Fibroblast of gingiva (primary cell): Measurements from ENCODE around the gene YTHDF2.
A peak's percentile ranks its signal among the peaks of the same experiment; 100 is the strongest.
"Not testable (repeated sequence)": the region's sequence is repeated elsewhere in the genome, so short reads cannot be mapped to it uniquely, and the experiment has no call there.

Experiments
- DNase-seq: peaks from one replicate; pipeline ENCODE4 v3.0.0-alpha.2; 2011; ENCODE audit warnings: low read depth

YTHDF2 gene

GRCh38 chr1:28736450-28737306, at the start of gene YTHDF2:
Gene YTHDF2 (plus strand): TSS chr1:28736940. CDS start chr1:28737121, 181 bp downstream.
- peak; percentile 97 for DNase-seq

DNA sequence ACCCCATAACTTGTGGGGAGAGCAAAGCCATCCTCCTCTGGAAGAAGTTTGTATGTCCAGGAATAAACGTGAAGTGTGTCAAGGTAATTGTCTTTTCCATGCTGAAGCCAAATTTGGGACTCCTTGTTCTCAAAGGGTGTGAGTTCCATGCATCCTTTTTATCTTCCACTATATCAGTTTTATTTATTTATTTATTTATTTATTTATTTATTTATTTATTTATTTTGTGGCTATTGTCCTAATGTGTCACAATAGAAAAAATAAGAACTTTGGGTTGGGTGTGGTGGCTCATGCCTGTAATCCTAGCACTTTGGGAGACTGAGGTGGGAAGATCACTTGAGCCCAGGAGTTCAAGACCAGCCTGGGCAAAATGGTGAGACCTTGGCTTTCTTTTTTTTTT, 45.1 kb upstream of the YTHDF2 start:
- not testable (repeated sequence) for DNase-seq

- DNase-seq: no peak
Observed at GRCh38 chr1:28703629-28704028, 33.1 kb upstream of the YTHDF2 start.

GRCh38 chr1:28716336-28716735, 20.4 kb upstream of the YTHDF2 start:
- no peak for DNase-seq

GRCh38 chr1:28718166-28718565, 18.6 kb upstream of the YTHDF2 start:
- no peak for DNase-seq

GRCh38 chr1:28718586-28719331, 18.0 kb upstream of the YTHDF2 start:
- peak; percentile 65 for DNase-seq

DNA sequence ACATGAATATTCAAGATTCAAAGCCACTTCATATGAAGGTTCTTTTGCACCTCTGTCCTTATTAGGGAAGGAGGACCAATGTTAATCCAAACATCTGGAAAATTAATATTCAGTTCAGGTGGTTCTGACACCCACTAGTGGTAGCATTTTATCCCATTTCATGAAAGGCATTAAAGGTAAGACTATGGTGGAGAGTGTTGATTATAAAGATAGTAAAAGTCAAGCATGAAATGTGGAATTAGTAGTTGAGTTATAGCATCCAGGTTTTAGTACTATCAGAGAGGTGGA, 17.5 kb upstream of the YTHDF2 start:
- DNase-seq: no peak

DNA sequence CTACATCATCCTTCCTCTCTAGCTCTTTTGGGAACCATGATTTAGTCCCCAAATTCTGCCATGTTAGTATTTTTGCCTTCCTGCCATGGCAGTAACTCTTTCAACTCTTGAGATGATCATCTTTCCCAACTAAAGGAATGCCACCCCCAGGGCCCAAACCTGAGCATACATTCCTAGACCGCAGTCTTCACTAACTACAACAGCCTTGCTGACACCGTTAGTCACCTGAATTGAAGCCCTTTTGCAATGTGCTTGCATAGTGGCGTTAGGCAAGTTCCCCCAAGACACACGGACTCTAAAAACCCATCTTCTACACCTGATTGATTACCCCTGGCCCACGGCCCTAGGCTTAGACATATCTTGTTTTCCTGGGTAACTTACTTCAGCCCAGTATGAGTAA, 16.4 kb upstream of the YTHDF2 start:
- DNase-seq: no peak

DNA sequence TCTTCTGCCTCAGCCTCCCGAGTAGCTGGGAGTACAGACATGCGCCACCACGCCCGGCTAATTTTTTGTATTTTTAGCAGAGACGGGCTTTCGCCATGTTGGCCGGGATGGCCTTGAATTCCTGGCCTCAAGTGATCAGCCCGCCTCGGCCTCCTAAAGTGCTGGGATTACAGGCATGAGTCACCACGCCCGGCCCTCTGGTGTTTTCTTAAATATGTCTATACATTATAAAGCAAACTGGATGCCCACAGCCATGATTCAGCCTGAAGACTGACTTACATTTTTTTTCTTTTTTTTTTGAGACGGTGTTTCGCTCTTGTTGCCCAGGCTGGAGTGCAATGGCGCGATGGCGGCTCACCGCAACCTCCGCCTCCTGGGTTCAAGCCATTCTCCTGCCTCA, 14.8 kb upstream of the YTHDF2 start:
- DNase-seq: not testable (repeated sequence)

GRCh38 chr1:28725365-28725764, 11.4 kb upstream of the YTHDF2 start:
- DNase-seq: not testable (repeated sequence)

DNA sequence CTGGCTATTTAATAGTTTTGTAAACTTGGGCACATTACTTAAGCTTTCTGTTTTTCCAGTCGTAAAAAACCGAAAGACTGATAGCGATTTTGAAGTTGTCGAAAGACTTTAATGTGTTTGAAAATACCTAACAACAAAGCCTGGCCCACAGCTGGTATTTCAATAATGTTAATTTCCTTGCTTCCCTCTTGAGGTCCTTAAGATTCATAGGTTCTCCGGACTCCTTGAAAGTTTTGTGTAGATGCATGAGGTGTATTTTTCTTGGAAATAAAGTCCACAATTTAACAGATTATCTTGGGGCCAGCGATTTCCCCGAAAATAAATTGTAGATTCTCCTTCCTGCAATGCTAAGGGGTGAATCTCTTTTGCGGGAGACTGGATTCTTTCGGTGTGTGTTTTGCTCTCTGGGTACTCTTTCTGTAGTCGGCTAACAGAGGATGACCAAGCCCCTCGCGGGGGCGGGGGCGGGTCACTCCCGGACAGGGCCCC, 735 bp upstream of the YTHDF2 start:
- DNase-seq: no peak

DNA sequence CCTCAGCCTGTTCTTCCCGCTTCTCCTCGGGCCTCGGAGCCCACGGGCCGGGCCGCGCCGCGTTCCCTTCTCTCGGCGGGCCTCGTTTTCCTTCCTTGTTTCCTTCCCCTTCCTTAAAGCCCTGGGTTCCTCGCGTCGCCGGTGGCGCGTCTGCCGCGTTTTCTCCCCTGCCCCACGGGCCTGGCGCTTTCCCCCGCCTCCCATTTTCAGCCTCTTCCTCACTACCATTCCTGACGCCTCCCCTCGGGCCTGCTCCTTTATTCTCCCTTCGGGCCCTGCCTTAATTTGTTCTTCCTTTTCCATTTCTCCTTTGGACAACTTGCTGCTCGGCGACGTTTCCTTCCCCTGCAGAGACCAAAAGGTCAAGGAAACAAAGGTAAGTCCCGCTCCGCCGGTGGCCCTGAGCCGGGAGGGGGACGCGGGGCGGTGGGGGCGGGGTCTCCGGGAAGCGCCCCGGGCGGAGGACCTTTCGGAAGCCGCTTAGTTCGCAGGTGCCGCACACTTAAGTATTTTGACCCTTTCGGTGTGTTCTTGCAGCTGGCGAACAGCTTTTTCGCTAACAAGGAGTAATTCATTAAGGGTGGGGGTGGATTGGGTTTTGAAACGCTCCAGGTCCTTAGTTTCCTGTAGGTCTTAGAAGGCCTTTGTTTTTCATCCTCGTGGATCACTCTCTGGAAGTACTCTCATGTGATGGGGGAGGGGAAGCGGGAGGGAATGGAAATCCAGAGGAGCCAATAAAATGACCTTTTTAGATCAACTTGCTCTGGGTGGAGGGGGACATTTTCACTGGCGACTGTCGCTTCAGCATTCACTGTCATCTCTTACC, 780 bp downstream of the YTHDF2 start:
- peak; percentile 24 for DNase-seq

- no peak for DNase-seq
Observed at GRCh38 chr1:28740118-28740517, 3.4 kb downstream of the YTHDF2 start.

GRCh38 chr1:28744184-28744583, 7.4 kb downstream of the YTHDF2 start:
- DNase-seq: no peak

DNA sequence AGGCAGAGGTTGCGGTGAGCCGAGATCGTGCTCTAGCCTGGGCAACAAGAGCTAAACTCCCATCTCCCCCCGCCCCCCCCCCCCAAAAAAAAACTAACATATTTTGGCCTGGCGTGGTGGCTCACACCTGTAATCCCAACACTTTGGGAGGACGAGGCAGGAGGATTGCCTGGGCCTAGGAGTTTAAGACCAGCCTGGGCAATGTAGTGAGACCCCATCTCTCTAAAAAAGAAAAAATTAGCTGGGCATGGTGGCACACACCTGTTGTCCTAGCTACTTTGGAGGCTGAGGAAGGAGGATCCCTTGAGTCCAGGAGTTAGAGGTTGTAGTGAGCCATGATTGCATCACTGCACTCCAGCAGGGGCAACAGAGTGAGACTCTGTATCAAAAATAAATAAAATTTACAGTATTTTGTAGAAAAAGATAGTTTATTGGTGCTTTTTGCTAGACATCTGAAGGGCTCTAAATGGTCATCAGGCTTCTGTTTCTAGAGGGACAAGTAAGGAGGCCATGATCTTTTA, 9.0 kb downstream of the YTHDF2 start:
- DNase-seq: no peak

DNA sequence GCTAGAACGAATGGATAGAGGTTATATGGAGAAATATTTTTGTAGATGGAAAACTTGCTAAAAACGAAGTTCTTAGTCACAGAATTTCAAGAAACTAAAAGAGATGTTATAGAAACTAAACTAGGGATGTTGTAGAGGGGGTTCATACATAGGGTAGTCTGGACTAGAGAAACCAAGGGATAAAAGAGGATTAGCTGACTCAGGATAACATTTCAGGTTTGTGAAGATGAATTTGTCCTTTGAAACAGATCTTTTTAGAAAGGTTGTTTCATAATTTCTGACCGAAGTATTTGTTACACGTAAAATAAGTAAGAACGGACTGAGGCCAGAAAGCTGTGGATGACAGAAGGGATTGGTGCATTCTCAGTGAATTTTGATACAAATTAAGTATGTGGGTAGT, 13.6 kb downstream of the YTHDF2 start:
- no peak for DNase-seq

GRCh38 chr1:28750771-28751294, 14.1 kb downstream of the YTHDF2 start:
- not testable (repeated sequence) for DNase-seq

DNA sequence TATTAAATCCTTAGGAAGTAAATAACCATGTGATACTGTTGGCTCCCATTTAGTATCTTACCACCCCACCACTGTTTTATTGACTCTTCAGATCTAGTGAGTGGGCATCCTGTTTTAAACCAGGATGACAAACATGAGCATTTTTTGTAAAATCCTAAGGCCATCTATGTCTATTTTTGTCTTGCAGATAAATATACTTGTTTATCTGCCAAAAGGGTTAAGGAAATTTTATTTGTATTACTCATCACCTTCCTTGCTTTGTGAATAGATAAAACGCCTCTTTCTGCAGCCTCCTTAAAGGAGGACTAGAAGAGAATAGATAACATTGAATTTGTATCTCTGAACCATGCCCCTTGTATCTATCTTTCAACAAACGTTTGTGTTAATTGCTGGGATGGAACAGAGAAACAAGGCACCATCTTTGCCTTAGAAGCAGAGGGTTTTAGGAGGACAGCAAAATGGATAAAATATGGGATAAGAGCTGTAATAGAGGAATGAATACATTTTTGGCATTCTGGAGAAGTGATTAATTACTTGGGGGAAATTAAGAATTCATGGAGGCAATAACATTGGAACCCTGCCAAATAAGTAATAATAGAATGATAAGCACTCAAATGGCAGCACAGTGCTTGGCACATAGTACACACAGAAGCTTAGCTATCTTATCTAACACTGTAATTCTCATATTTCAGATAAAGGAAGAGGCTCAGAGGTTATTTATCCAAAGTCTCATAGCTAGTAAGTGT, 14.7 kb downstream of the YTHDF2 start:
- DNase-seq: peak; percentile 24

DNA sequence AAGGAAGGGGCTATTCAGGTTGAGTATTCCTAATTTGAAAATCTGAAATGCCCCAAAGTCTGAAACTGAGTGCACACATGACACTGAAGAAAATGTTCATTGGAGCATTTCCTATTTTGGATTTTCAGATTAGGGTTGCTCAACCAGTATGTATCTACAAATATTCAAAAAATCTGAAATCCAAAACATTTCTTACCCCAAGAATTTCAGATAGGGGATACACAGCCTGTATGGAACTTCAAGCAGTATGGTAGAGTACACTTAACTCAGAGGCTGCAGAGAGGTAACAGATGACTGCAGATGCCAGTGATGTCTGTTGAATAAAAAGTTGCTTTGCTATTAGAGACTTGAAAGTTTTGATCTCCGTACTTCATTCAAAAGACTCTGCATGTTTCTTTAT, 19.0 kb downstream of the YTHDF2 start:
- DNase-seq: peak; percentile 39

GRCh38 chr1:28756846-28757245, 20.1 kb downstream of the YTHDF2 start:
- DNase-seq: no peak

DNA sequence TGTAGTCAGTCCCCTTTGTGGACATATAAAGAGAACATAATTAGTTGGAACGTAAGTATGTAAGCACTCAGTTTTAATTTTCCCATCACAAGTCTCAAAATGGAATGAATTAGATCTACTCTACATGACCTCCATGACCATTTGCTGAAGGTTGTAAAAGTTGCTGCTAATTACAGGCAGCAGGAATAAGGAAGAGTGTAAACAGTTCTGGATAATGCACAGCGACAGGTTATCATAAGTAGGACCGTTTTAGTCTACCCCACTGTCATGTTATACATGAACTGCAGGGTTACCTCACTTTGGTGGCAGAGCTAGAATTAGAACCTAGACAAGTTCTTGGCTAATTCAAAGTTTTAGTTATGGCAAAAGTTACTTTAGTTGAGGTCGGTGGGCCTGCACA, 21.7 kb downstream of the YTHDF2 start:
- no peak for DNase-seq
